ENCODE data around the gene HEPN1.

DNA sequence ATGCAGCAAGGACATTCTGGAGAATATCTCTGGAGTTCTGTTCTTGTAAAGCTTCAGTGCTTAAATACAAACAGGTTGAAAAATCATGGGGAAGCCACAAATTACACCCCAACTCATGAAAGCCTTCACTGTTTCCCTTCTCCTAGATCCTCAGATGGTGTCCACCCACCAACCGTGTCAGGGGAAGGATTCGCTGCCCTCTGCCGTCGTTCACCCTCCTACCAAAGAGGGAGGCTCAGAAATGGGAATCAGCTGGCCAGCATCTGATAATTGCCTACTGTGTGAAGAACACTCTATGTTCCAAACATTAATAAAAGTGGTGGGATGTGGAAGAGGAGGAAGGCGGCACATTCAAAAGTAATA lies 24.2 kb downstream of the HEPN1 start:
- no peak for TF ChIP-seq GATA3 (IDR thresholded peaks at IDR 0.05; ENCODE audit: low read depth, low read length)
- TF ChIP-seq GATA2 (IDR thresholded peaks at IDR 0.05; ENCODE audit: low read depth, low read length): no peak

All from SH-SY5Y (cell line).